Tibial nerve (tissue), 4 donors: ENCODE results near the gene ITGAD. TPM values are rescaled to one million over a fixed set of nuclear protein-coding genes. Genes with fewer than 3 reads are reported as not detected.
A peak's percentile ranks its signal among the peaks of the same experiment; 100 is the strongest.

Source experiments
- DNase-seq, 2 donors: peaks; one replicate each; pipeline ENCODE4 v3.0.0-alpha.2; 2019; ENCODE audit warnings: low spot score in 2 of 2
- H3K27ac ChIP-seq, 4 donors: fragments of 200-600 bp; sonication (generic) in 3 of 4; one replicate each; pipeline ENCODE4 v1.5.1; 2017 to 2019; ENCODE audit warnings: mild to moderate bottlenecking in 1 of 4
- H3K27me3 ChIP-seq, 2 donors: fragments of 200-600 bp; sonication (generic) in 1 of 2; one replicate each; pipeline versions ENCODE4 v1.5.1 to v1.6.0; 2017 to 2019
- H3K36me3 ChIP-seq, 3 donors: fragments of 200-600 bp; sonication (generic); one replicate each; pipeline ENCODE4 v1.5.1; 2018 to 2019
- H3K4me1 ChIP-seq, 4 donors: fragments of 200-600 bp; sonication (generic) in 3 of 4; one replicate each; pipeline ENCODE4 v1.5.1; 2017 to 2019
- H3K4me3 ChIP-seq, 4 donors: fragments of 200-600 bp; sonication (generic) in 3 of 4; one replicate each; pipeline ENCODE4 v1.5.1; 2017 to 2019; ENCODE audit warnings: mild to moderate bottlenecking in 1 of 4, moderate library complexity in 1 of 4
- H3K9me3 ChIP-seq, 4 donors: fragments of 200-600 bp; sonication (generic) in 3 of 4; one replicate each; pipeline ENCODE4 v1.5.1; 2017 to 2019
- CTCF ChIP-seq, 5 experiments: fragments of 200-600 bp in 3 of 5; fragments of 450-650 bp in 2 of 5; sonication (generic) in 3 of 5; IDR thresholded peaks; one replicate each; pipeline ENCODE4 v1.5.1; 2016 to 2019; ENCODE audit warnings: antibody characterized with exemption in 5 of 5, mild to moderate bottlenecking in 3 of 5, moderate library complexity in 2 of 5
- EP300 ChIP-seq, 2 donors: sonication (generic); formaldehyde crosslinking; IDR thresholded peaks; one replicate each; pipeline ENCODE4 v1.6.1; 2017; ENCODE audit warnings: antibody characterized with exemption in 2 of 2, mild to moderate bottlenecking in 1 of 2
- POLR2A ChIP-seq, 2 donors: fragments of 450-650 bp; IDR thresholded peaks; one replicate each; pipeline ENCODE4 v1.6.1; 2017; ENCODE audit warnings: antibody characterized with exemption in 2 of 2, mild to moderate bottlenecking in 2 of 2, moderate library complexity in 2 of 2
- WGBS, 2 donors: methylation state at CpG; one replicate each; pipeline ENCODE4 v1.1.5; 2018; 5-methylcytosine and 5-hydroxymethylcytosine counted together
- total RNA-seq, 4 donors: library from RNA; depleted of rRNA; stranded (reverse); fragments of >200 nt; gene quantifications; one replicate each; pipeline ENCODE4 v1.1.0, GENCODE V29; 2016

Gene ITGAD
- total RNA-seq, 4 donors from 2014 or later = under 0.01 to 0.22 TPM; not detected in 2

- no peak for TF ChIP-seq CTCF (IDR thresholded peaks at IDR 0.05)
- TF ChIP-seq EP300 (IDR thresholded peaks at IDR 0.05) = no peak
- no peak for DNase-seq
- Histone ChIP-seq H3K27me3 (no peaks in the 10 kb centered on the region), H3K36me3 (no peaks in the 10 kb centered on the region), H3K4me3 (peak overlapping the region in 1 of 4 donors; percentile 12), H3K27ac (peak overlapping the region in 2 of 4 donors; percentile 16 to 29), H3K9me3 (no peaks in the 10 kb centered on the region), H3K4me1 (peaks cover 0 to 11% (median 3%) of the 10 kb centered on the region in 4 donors)
- WGBS, 2 donors = 78 to 81% methylated on average over 14 of the region's 14 CpGs
These were observed 37.6 kb upstream of the ITGAD start for GRCh38 chr16:31355431-31356100.

GRCh38 chr16:31356566-31357323 lies 36.4 kb upstream of the ITGAD start:
- Histone ChIP-seq H3K36me3 (no peaks in the 10 kb centered on the region), H3K27ac (no peak overlapping the region), H3K27me3 (no peaks in the 10 kb centered on the region), H3K9me3 (no peaks in the 10 kb centered on the region), H3K4me1 (peaks cover 0 to 11% (median 3%) of the 10 kb centered on the region in 4 donors), H3K4me3 (no peak overlapping the region)
- 53% methylated on average over 20 to 28 of the region's 28 CpGs for WGBS, 2 donors
- DNase-seq = no peak
- TF ChIP-seq POLR2A (IDR thresholded peaks at IDR 0.05) (no peak), EP300 (IDR thresholded peaks at IDR 0.05) (no peak), CTCF (IDR thresholded peaks at IDR 0.05) (no peak)

- Histone ChIP-seq H3K9me3 (no peaks in the 10 kb centered on the region), H3K27me3 (no peaks in the 10 kb centered on the region), H3K4me1 (peaks cover 0 to 11% (median 3%) of the 10 kb centered on the region in 4 donors), H3K27ac (no peak overlapping the region), H3K4me3 (no peak overlapping the region), H3K36me3 (no peaks in the 10 kb centered on the region)
- TF ChIP-seq EP300 (IDR thresholded peaks at IDR 0.05) (no peak), POLR2A (IDR thresholded peaks at IDR 0.05) (no peak), CTCF (IDR thresholded peaks at IDR 0.05) (no peak)
- WGBS, 2 donors = 71 to 75% methylated on average over 15 to 18 of the region's 18 CpGs
- no peak for DNase-seq
These were observed 35.6 kb upstream of the ITGAD start for GRCh38 chr16:31357324-31358109.

- Histone ChIP-seq H3K36me3 (no peaks in the 10 kb centered on the region), H3K27ac (no peak overlapping the region), H3K4me1 (peaks cover 0 to under 1% (median 0%) of the 10 kb centered on the region in 4 donors), H3K9me3 (no peaks in the 10 kb centered on the region), H3K27me3 (no peaks in the 10 kb centered on the region), H3K4me3 (no peak overlapping the region)
- 82 to 90% methylated on average over 7 of the region's 7 CpGs for whole genome bisulfite sequencing, 2 donors
- TF ChIP-seq CTCF (IDR thresholded peaks at IDR 0.05) = no peak
- TF ChIP-seq POLR2A (IDR thresholded peaks at IDR 0.05) = no peak
- no peak for TF ChIP-seq EP300 (IDR thresholded peaks at IDR 0.05)
- DNase-seq = no peak
These were observed 32.9 kb upstream of the ITGAD start for GRCh38 chr16:31360251-31360650.
